ENCODE data around the gene MYH9.

DNA sequence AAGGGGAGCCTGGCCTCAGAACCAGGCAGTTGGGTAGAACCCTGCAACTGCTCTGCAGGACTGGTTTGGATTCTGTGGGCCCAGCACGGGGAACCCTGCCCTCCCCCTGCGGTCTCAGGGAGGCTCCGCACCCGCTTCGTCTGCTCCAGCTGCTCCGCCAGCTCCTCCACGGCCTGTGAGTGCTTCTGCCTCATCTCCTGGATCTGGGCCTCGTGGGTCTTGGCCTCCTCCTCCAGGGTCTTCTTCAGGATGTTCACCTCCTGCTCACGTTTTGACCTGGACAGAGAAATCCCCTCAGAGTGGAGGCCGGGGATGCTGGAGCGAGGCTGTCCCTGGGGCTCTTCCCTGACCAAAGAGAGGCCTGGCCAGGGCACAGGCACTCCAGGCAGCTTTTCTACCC lies 93.0 kb downstream of the MYH9 start:
- no peak for TF ChIP-seq CTCF (IDR thresholded peaks at IDR 0.05 in 8 of 11, conservative IDR thresholded peaks at IDR 0.05 in 3 of 11)
- TF ChIP-seq POLR2AphosphoS5 (IDR thresholded peaks at IDR 0.05): peak in 2 of 3 donors; percentile 29 to 69

Measured in spleen (tissue), 7 donors.